ENCODE results near the gene UBE2D4. TPM values are rescaled to one million over a fixed set of nuclear protein-coding genes. Genes with fewer than 3 reads are reported as not detected.
A peak's percentile ranks its signal among the peaks of the same experiment; 100 is the strongest.

Gene UBE2D4
- total and polyA plus RNA-seq, 10 donors, result 8.2 to 19.5 (median 12.7) TPM

DNA sequence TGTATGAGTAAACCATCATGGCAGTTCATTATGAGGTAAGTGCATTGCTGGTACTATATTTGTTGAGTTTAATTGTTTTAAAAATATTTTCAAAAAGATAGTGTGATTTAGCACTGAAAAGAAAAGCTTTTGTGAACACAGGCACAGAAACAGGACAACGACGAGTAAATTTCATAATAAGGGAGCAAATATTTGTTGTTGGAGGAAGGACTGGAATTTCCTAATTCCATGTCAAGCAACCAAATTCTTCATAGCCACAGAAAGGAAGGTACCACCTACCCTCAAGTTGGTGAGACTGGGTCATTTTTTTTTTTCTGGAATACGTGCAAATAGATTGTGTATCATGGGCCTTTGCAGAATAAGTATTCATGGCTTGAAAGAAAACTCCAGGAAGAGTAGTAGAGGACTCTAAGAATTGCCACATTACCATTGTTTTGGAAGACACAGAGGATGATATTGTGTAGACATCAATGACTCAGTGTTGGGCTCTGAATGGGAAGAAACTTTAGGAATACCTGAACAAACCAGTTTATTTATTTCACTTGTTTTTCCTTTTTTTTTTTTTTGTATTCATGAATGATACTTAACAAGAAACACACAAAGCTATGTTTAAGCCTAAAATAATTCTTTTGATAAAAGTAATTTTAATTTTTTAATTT, 7.8 kb downstream of the UBE2D4 start:
- DNase-seq, result no peak
- intact Hi-C loops (cut with DNase I; ENCODE audit: low total_unique reads), result no loop called here
- TF ChIP-seq, protein P1, sequence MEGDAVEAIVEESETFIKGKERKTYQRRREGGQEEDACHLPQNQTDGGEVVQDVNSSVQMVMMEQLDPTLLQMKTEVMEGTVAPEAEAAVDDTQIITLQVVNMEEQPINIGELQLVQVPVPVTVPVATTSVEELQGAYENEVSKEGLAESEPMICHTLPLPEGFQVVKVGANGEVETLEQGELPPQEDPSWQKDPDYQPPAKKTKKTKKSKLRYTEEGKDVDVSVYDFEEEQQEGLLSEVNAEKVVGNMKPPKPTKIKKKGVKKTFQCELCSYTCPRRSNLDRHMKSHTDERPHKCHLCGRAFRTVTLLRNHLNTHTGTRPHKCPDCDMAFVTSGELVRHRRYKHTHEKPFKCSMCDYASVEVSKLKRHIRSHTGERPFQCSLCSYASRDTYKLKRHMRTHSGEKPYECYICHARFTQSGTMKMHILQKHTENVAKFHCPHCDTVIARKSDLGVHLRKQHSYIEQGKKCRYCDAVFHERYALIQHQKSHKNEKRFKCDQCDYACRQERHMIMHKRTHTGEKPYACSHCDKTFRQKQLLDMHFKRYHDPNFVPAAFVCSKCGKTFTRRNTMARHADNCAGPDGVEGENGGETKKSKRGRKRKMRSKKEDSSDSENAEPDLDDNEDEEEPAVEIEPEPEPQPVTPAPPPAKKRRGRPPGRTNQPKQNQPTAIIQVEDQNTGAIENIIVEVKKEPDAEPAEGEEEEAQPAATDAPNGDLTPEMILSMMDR (IDR thresholded peaks at IDR 0.05 in 8 of 11, conservative IDR thresholded peaks at IDR 0.05 in 3 of 11), result no peak
- TF ChIP-seq POLR2A (IDR thresholded peaks at IDR 0.05) (no peak), POLR2AphosphoS5 (IDR thresholded peaks at IDR 0.05) (no peak)
- Histone ChIP-seq H3K27ac (no peak overlapping the region), H3K4me1 (peaks cover 0 to 12% (median 0%) of the 10 kb centered on the region in 6 donors), H3K9me3 (no peaks in the 10 kb centered on the region), H3K27me3 (replicated peaks in 1 of 7) (no peaks in the 10 kb centered on the region), H3K36me3 (peaks cover 0 to 3% (median 0%) of the 10 kb centered on the region in 6 donors), H3K4me3 (no peak overlapping the region)
- 71 to 98% (median 88%) methylated on average over 3 of the region's 3 CpGs for WGBS, 5 donors

DNA sequence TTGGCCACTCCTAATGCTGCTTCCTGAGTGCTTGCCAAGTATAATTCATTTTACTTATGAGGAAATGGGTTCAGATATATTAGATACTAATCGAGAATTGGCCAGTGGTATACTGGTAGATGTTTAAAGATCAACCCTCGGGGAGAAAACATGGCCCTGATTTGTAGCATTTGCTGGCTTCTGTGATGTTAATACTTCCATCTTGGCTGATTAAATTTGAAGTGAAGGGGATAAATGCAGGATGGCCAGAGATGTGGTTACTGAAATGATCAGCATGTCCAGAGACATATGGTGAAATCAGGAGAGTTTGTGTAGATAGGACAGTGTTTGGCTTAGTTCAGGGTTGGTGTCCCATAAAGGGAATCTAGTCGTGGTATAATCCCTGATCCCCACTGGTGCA, 11.2 kb downstream of the UBE2D4 start:
- no peak for DNase-seq
- Histone ChIP-seq H3K4me3 (no peak overlapping the region), H3K9me3 (no peaks in the 10 kb centered on the region), H3K27ac (peak overlapping the region in 1 of 8 donors; percentile 31), H3K36me3 (peaks cover 0 to 5% (median 0%) of the 10 kb centered on the region in 6 donors), H3K27me3 (replicated peaks in 1 of 7) (no peaks in the 10 kb centered on the region), H3K4me1 (peaks cover 0 to 12% (median 0%) of the 10 kb centered on the region in 6 donors)
- TF ChIP-seq POLR2AphosphoS5 (IDR thresholded peaks at IDR 0.05) (no peak), POLR2A (IDR thresholded peaks at IDR 0.05) (no peak)
- TF ChIP-seq, protein P1 (IDR thresholded peaks at IDR 0.05 in 8 of 11, conservative IDR thresholded peaks at IDR 0.05 in 3 of 11), result no peak
- 65 to 81% (median 70%) methylated on average over 3 of the region's 3 CpGs for WGBS, 5 donors
- intact Hi-C loops (cut with DNase I; ENCODE audit: low total_unique reads), result no loop called here

DNA sequence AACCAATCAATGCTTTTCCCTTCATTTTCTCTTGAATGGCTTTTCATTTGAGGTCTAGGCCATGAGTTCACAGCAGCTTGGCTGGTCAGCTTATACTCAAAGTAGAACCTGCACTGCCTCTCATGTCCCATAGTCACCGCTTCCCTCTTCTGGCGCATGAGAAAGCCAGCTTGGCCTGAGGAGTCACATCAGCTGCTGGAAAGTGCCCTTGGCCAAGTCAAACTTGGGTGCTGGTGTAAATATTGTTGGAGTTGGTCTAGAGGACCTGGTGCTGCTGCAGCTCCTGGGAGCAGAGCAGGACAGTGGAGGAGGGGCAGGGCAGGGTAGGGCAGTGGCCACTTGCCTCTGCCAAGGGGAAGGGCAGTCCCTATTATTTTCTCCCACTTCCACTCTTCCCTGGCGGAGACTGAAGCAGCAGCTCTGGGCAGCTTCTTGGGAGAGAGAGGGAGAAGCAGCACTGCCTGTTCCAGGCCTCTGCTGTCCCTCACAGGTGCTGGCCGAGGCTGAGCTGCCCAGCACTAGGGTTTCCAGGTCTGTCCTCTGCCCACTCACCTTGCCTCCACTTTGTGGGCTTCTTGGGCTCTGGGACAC, 12.8 kb downstream of the UBE2D4 start:
- Histone ChIP-seq H3K4me1 (peaks cover 0 to 12% (median 0%) of the 10 kb centered on the region in 6 donors), H3K27me3 (replicated peaks in 1 of 7) (no peaks in the 10 kb centered on the region), H3K9me3 (no peaks in the 10 kb centered on the region), H3K36me3 (peaks cover 0 to 17% (median 0%) of the 10 kb centered on the region in 6 donors), H3K27ac (no peak overlapping the region), H3K4me3 (no peak overlapping the region)
- intact Hi-C loops (cut with DNase I; ENCODE audit: low total_unique reads), result no loop called here
- WGBS, 5 donors, result 91 to 94% (median 93%) methylated on average over 3 to 4 of the region's 4 CpGs
- TF ChIP-seq, protein P1 (IDR thresholded peaks at IDR 0.05 in 8 of 11, conservative IDR thresholded peaks at IDR 0.05 in 3 of 11), result no peak
- TF ChIP-seq POLR2AphosphoS5 (IDR thresholded peaks at IDR 0.05), result no peak
- no peak for TF ChIP-seq POLR2A (IDR thresholded peaks at IDR 0.05)
- no peak for DNase-seq

DNA sequence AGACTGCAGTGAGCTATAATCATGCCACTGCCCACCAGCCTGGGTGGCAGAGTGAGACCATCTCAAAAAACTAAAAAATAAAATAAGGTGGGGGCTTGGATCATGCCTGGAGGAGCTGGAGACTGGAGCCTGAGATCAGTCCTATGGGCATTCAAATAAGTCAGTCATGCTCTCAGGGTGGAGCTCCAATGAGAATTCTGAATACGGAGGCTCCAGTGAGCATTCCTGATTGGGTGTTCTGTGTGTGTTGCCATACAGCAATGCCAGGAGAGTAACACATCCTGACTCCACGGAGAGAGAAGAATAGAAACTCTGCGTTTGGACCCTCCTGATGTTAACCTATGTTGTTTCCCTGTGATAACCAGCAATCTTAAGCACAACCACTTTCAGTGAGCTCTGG, 16.0 kb downstream of the UBE2D4 start:
- H3K36me3 ChIP-seq, result peaks cover 0 to 36% (median 5%) of the 10 kb centered on the region in 6 donors
- WGBS, 5 donors, result 70 to 90% (median 77%) methylated on average over 3 of the region's 3 CpGs
- intact Hi-C loops (cut with DNase I; ENCODE audit: low total_unique reads), result no loop called here
- H3K27ac ChIP-seq, result no peak overlapping the region
- H3K4me1 ChIP-seq, result peaks cover 0 to 6% (median 0%) of the 10 kb centered on the region in 6 donors
- DNase-seq, result no peak
- no peaks in the 10 kb centered on the region for H3K27me3 ChIP-seq (replicated peaks in 1 of 7)
- H3K9me3 ChIP-seq, result peaks cover 0 to 2% (median 0%) of the 10 kb centered on the region in 8 donors
- no peak overlapping the region for H3K4me3 ChIP-seq
- TF ChIP-seq, protein P1 (IDR thresholded peaks at IDR 0.05 in 8 of 11, conservative IDR thresholded peaks at IDR 0.05 in 3 of 11), result no peak
- TF ChIP-seq POLR2A (IDR thresholded peaks at IDR 0.05) (no peak), POLR2AphosphoS5 (IDR thresholded peaks at IDR 0.05) (no peak)
